K562 (cell line): ENCODE results near the gene NRG2.

Source experiments
- ATF6 ChIP-seq: sonication (generic); formaldehyde crosslinking; IDR thresholded peaks from 2 replicates; pipeline ENCODE4 v1.4.0; 2020; ENCODE audit warnings: mild to moderate bottlenecking, missing genetic modification reagents
- CBX1 ChIP-seq: sonication (generic); IDR thresholded peaks from 2 replicates; pipeline ENCODE4 v1.6.1; 2016; ENCODE audit warnings: antibody characterized with exemption, low read depth, mild to moderate bottlenecking
- CHD2 ChIP-seq: IDR thresholded peaks from 2 replicates; pipeline ENCODE4 v1.6.1; 2011; ENCODE audit warnings: low read depth, low read length
- CTCF ChIP-seq, 3 experiments: IDR thresholded peaks in 2 of 3; conservative IDR thresholded peaks in 1 of 3; 2 replicates each; pipeline ENCODE4 v1.5.1; 2011 to 2012; ENCODE audit warnings: low read length in 3 of 3, mild to moderate bottlenecking in 3 of 3, control low read depth in 2 of 3, improper control_type of control experiment in 1 of 3, inconsistent platforms in 1 of 3, low read depth in 1 of 3, mixed read lengths in 1 of 3, moderate library complexity in 1 of 3; ENCODE audit not compliant: insufficient read depth in 2 of 3
- E2F1 ChIP-seq: sonication (generic); formaldehyde crosslinking; IDR thresholded peaks from 2 replicates; pipeline ENCODE4 v1.8.1; 2023; ENCODE audit warnings: mild to moderate bottlenecking, missing genetic modification reagents, moderate library complexity
- FOXK2 ChIP-seq, 2 experiments: fragments of 450-650 bp; IDR thresholded peaks in 1 of 2; conservative IDR thresholded peaks in 1 of 2; 2 replicates each; pipeline ENCODE4 v1.6.1; 2016; ENCODE audit warnings: low read depth in 2 of 2, mild to moderate bottlenecking in 1 of 2
- MAFF ChIP-seq: IDR thresholded peaks from 2 replicates; pipeline ENCODE4 v1.6.1; 2012; ENCODE audit warnings: low read length, improper control_type of control experiment
- POLR2A ChIP-seq: fragments of 450-650 bp; conservative IDR thresholded peaks from 2 replicates; pipeline ENCODE4 v1.6.1; 2016
- RB1 ChIP-seq: fragments of 450-650 bp; IDR thresholded peaks from 2 replicates; pipeline ENCODE4 v1.6.1; 2017; ENCODE audit warnings: low read depth, mild to moderate bottlenecking
- RUNX1 ChIP-seq: sonication (generic); IDR thresholded peaks from 2 replicates; pipeline ENCODE4 v1.6.1; 2016; ENCODE audit warnings: antibody characterized with exemption, low read depth
- SIN3A ChIP-seq, 2 experiments: fragments of 150-350 bp in 1 of 2; IDR thresholded peaks; 2 replicates each; pipeline ENCODE4 v1.6.1; 2011 to 2016; ENCODE audit warnings: borderline replicate concordance in 2 of 2, low read depth in 2 of 2, low read length in 2 of 2, mild to moderate bottlenecking in 2 of 2, moderate library complexity in 2 of 2; ENCODE audit not compliant: control insufficient read depth in 1 of 2
- TAF1 ChIP-seq: IDR thresholded peaks from 2 replicates; pipeline ENCODE4 v1.6.1; 2011; ENCODE audit warnings: mild to moderate bottlenecking, low read length, moderate library complexity; ENCODE audit not compliant: insufficient read depth, control insufficient read depth, severe bottlenecking; ENCODE audit errors: extremely low read depth
- TCF7L2 ChIP-seq: fragments of 150-350 bp; IDR thresholded peaks from 2 replicates; pipeline ENCODE4 v1.6.1; 2016; ENCODE audit warnings: low read depth, mild to moderate bottlenecking, low read length, moderate library complexity
- ZNF76 ChIP-seq: fragments of 250-450 bp; sonication (Bioruptor Pico); IDR thresholded peaks from 2 replicates; pipeline ENCODE4 v1.4.0; 2020; ENCODE audit warnings: mild to moderate bottlenecking, moderate library complexity, borderline replicate concordance

GRCh38 chr5:139837711-139838380 lies 205.3 kb downstream of the NRG2 start:
- TF ChIP-seq MAFF (no peak), ATF6 (CRISPR knock-in tag) (no peak), TAF1 (no peak), E2F1 (CRISPR knock-in tag) (no peak), RB1 (no peak), TCF7L2 (no peak), RUNX1 (no peak), SIN3A (IDR thresholded peaks at IDR 0.05; ENCODE audit: borderline replicate concordance in 2 of 2, control insufficient read depth in 1 of 2, low read depth in 2 of 2, low read length in 2 of 2) (no peak), CBX1 (no peak), ZNF76 (CRISPR knock-in tag) (no peak), FOXK2 (conservative IDR thresholded peaks at IDR 0.05 in 1 of 2, IDR thresholded peaks at IDR 0.05 in 1 of 2; ENCODE audit: low read depth in 2 of 2) (no peak), CTCF (IDR thresholded peaks at IDR 0.05 in 2 of 3, conservative IDR thresholded peaks at IDR 0.05 in 1 of 3; ENCODE audit: insufficient read depth in 2 of 3, low read depth in 1 of 3, low read length in 3 of 3) (no peak), POLR2A (no peak), CHD2 (no peak)
